HG03066 (cell line): ENCODE results near the gene NAB2.

Experiments used
- ATAC-seq: cut with Tn5 transposase; IDR thresholded peaks from one replicate; pipeline ENCODE4 v1.9.1; 2021; ENCODE audit warnings: low read depth; ENCODE audit not compliant: unreplicated experiment

NAB2 gene

GRCh38 chr12:57093415-57094207 is 4.7 kb downstream of the NAB2 start:
- ATAC-seq, result no peak

GRCh38 chr12:57094208-57095160 is 5.6 kb downstream of the NAB2 start:
- no peak for ATAC-seq

- ATAC-seq, result no peak
Observed at GRCh38 chr12:57095440-57095839, 6.5 kb downstream of the NAB2 start.

DNA sequence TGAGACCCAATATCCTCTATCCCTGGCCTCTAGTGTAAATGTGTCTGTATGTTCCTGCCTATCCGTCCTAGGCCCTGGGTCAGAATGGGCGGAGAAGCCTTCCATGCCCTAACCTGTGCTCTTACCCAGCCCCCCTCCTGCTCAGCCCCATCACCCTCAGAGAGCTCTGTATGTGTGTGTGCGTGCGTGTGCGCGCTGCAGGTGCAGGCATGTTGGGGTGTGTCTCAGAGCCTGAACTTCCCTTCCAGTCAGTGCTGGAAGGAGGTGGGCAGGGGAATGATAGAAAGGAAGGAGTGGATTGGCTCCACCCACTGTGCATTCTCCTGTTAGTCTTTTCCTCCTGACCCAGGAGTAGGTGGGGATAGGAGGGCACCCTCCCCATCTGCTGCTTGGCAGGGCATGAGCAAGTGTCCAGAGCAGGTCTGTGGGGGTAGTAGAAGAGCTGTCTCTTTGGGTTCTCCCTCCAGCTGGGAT is 7.2 kb downstream of the NAB2 start:
- no peak for ATAC-seq

DNA sequence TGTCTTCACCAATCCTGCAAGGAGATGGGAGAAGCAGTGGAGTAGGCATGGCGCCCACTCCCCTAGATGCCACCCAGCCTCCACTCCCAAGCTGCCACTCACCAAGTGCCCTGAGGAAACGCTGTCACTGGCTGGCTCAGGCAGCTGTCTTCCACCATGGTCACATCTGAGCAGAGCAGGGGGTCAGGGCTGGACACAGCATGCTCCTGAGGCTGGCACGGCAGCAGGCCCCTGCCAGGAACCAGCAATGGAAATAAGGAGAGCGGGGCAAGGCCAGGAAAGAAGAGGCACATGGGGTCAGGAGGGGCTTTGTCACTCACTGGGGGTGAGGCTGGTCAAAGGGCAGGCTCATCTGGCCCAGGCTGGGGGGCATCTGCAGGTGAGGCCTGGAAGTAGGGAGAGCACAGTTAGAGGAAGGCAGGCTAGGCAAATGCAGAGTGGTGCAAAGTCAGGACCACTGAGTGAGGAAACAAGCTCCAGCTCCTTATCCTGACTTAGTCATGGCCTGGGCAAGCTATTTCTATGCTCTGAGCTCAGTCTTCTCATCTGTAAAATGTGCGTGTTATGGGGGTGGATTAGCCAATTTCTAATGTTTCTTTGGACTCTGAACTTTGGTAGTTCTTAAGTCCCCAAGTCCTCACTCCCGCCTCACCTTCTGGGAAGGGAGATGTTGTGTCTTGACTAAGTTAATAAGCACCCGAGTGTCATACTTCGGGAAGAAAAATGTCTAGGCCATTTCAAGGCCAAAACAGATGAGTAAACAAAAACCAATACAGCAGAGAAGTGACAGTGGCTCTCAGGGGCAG is 8.0 kb downstream of the NAB2 start:
- ATAC-seq, result no peak

DNA sequence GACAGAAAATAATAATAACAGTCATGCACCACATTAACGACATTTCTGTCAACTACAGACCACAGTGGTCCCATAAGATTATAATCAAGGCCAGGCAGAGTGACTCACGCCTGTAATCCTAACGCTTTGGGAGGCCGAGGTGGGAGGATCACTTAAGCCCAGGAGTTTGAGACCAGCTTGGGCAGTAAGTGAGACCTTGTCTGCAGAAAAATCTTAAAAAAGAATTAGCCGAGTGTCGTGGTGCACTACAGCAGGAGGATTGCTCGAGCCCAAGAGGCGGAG is 8.6 kb downstream of the NAB2 start:
- no peak for ATAC-seq

- no peak for ATAC-seq
Observed at GRCh38 chr12:57098546-57098945, 9.6 kb downstream of the NAB2 start.

- no peak for ATAC-seq
Observed at GRCh38 chr12:57099047-57099714, 10.3 kb downstream of the NAB2 start.

- no peak for ATAC-seq
Observed at GRCh38 chr12:57099766-57100165, 10.9 kb downstream of the NAB2 start.

DNA sequence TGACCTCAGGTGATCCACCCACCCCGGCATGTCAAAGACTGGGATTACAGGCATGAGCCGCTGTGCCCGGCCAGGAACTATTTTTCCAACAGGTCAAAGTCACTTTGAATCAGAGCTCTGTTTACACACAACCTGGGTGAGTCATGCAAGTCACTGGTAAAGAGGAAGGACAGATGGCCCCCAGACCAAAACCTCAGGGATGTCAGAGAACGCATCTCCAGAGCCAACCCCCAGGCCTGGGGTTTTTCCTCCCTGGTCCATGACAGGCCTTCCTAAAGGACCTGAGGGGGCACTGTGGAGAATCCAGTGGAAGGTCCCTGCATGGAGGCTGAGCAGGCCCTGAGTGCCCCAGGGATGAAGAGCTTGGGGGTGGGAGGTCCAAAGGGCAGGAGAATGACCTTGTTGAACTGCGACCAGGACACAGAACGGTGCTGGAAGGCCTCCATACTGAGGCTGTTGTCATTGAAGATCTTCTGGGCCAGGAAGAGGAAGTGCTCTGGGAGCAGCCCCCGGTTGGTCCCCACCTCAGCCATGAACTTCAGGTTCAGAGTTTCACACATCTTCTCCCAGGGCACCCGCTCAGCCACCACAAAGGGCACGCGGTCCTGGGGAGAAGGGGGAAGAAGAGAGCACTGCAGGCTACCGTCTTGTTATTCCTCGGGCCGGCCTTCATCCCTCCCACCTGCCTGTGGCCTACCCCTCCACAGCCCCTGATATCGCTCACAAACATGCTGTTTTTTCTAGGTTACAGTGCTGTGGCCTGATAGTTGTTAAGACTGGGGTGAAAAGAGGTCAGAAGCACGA is 13.2 kb downstream of the NAB2 start:
- no peak for ATAC-seq

DNA sequence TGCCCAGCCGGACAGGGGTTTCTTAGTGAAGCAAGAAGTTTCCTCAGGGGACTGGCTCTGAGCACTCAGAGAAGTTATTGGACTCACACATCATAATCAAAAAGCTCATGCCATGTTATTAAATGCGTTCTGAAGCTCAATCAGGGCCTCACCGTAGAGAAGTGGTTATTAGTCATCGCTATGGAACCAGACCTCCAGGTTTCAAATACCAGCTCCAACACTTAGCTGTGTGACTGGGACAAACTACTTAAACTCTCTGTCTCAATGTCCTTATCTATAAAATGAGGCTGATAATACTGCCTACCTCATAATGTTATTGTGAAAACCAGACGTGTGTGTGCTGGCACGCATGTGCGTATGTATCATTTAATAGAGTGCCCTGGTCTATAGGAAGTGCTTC is 14.9 kb downstream of the NAB2 start:
- no peak for ATAC-seq

DNA sequence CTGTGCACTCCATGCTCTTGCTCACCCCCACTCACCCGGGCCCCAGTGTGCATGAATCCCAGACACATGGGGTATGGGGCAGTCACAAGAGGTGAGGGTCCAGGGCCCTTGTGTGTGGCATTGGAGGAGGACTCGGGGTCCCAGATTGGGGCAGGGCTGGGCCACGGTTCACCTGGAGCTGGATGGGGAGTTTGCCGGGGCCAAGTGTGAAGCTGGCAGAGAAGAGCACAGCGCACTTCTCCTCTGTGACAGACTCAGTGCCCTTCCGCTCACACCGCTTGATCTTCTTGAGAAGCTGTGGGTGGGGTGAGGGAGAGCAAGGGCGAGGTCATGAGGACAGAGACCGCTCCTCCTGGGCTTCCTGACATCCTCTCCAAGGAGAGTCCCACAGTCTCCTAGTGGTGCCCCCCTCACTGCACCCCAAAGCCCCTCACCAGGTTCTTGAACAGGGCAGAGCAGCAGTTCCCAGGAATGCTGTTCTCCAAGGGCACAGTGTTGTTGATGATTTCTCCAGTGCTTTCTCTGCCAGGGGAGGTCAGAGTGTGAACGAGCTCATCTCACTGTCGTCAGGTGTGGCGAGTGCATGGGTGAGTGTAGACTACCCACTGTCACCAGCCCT is 15.5 kb downstream of the NAB2 start:
- ATAC-seq, result no peak

GRCh38 chr12:57105011-57105753 is 16.3 kb downstream of the NAB2 start:
- no peak for ATAC-seq

- no peak for ATAC-seq
Observed at GRCh38 chr12:57106021-57106708, 17.3 kb downstream of the NAB2 start.

- ATAC-seq, result no peak
Observed at GRCh38 chr12:57107456-57108155, 18.7 kb downstream of the NAB2 start.

DNA sequence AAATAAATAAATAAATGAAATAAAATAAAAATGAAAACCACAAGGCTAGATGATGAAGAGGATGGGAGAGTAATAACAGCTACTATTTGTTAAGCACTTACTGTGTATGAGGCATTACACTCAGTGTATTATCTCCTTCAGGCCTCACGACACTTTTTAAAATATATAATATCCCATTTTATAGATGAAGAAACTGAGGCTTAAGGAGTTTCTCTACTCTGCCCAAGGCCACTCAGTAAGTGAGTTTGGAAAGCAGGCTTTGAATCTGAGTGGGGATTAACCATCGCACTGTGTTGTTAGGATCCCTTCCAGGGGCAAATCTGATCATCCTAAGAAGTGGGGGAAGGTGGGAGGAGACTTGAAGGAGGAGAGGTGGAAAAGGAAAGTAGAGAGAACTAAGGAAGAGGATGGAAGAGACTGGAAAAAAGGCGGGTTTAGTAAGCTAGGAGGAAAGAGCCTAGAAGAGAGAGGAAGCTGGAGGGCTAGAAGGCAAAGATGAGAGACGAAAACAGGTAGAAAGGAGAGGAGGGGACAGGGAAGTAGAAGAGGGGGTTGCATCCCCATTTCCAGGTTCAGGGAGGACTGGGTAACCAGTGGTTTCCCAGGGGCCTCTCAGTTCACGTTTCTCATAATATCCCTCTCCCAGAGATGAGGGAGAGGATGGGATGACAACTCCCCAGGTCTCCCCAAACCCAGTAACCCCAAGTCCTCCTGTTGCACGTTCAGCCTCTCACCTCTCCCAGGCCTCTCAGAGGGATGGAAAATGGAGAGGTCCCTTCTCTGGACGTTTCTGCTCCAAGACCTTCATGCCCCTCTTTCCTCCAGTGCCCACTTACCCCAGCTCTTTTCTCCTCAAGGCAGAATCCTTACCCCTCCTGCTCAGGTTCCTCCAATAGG is 20.5 kb downstream of the NAB2 start:
- ATAC-seq, result no peak
